ENCODE measurements around the gene CPXM1.

GRCh38 chr20:2746636-2747265, 53.7 kb downstream of the CPXM1 start:
- TF ChIP-seq POLR2AphosphoS5 (IDR thresholded peaks at IDR 0.05) (no peak), POLR2A (IDR thresholded peaks at IDR 0.05) (no peak), CTCF (IDR thresholded peaks at IDR 0.05) (no peak)

Measured in prostate gland (tissue), 2 donors.